CD4-positive, alpha-beta T cell treated with Interleukin-15 for 1 hour (primary cell): ENCODE data around the gene TMEM156.
"Not testable (repeated sequence)": the region's sequence is repeated elsewhere in the genome, so short reads cannot be mapped to it uniquely, and the experiment has no call there.

Experiments
- DNase-seq: peaks from one replicate; pipeline ENCODE4 v3.0.0-alpha.2; 2020

Gene TMEM156

DNA sequence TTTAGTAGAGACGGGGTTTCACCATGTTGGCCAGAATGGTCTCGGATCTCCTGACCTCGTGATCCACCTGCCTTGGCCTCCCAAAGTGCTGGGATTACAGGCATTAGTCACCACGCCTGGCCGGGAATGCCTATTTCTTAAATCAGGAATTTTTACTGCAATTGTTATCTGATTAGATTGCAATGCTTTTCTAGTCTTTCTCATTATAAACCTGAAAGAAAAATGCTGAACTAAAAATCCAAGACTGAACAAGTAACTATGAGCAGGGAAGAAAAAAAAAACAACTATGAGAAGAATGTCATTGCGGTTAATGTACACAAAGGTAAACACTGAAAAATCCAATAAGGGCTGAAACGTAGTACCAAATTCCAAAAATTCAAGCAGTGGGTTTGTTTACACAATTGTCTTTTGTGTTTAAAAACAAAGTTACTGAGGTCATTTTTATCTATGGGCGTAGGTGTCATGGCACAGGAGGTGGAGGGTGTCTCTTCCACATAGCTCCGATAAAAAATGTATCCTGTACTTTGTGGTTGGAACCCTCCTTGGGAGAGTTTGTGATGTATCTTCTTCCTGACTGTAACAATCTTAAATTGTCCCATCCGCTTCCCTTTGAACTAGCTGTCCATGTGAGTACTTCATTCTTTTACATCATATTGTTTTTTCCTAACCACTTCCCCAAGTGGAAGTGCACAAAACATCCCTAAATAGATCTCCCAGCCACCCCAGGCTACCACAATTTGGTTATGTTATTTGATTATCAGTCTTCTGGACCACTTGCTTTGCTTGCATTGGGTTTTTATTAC, 11.1 kb upstream of the TMEM156 start:
- DNase-seq, result no peak

DNA sequence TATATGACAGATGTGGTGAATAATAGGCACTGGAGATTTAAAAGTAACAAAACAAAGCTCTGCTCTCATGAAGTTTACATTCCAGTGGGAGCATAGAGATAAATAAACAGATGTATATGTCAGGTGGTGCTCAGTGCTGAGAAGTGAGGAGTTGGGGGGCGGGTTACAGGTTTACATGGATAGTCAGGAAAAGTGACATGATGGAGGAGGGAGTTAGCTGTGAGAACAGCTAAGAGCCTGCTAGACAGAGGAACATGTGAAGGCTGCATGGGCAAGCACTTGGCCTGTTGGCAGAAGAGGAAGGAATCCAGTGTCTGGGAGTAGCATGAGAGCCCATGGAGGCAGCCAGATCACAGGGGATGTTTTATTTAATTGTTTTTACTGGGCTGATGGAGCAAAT, 10.2 kb upstream of the TMEM156 start:
- DNase-seq, result no peak

DNA sequence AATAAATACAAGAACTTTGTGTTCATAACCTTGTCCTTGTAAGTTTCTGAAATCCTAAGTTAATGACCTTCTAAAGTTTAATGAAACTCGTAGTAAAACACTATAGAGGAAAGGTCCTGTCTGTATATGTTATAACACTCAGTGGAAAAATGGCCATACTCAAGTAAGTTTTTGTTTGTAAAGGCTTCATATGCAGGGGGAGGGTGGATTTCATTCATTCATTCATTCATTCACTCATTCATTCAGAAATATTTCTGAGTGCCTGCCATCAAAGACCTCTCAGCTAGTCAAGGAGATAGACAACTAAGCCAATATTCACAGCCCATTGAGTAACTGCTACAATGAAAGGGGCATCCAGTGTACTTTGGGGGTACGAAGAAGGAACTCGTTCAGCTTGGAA, 6.9 kb upstream of the TMEM156 start:
- DNase-seq, result no peak

DNA sequence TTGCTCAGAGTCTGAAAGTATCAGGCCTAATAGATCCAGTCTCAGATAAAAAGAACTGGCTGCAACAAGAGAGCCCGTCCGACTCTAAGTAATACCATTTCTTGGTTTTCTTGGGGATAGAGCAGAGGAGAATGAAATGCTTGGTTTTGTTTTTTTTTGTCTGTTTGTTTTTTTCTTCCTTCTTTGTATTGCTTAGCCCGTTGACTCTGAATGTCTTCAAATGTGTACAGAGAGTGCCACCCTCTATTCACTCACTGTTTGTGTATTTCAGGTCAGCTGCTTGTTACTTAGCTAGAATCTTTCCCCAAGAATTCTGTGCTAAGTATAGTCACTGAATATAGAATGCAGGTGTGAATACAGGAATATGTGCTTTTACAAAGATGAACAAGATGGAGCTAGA, 5.7 kb upstream of the TMEM156 start:
- no peak for DNase-seq

DNA sequence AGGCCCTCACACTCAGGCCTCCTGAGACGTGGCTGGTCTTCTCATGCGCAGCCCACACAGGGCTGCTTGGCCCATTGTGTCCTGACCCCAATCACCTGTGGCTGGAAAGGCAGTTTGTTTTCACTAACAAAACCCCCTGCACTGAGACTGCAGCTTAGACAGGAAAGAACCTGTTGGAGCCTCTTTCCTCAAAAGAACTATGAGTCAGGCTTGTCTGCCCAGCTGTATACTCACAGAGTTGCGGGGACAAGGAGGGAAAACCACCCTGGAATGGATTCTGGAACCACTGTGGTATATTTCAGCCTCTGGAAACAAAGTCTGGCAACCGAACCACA, 5.2 kb upstream of the TMEM156 start:
- no peak for DNase-seq

DNA sequence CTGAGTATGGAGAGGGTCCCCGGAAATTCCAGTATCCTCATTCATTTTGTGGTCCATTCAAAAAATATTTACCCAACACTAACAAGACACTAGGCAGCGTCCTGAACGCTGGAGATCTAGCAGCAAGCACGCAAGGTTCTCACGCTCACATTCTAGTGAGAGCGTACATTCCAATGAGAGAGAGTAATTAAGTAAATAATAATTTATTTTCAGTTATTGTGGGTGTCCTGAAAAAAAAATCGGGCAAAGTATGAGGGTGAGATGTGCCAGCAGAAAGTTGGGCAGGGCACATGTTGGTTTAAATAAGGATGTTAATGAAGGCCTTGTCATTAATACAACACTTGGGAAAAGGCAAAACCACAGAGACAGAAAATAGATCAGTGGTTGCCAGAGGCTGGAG, 4.0 kb upstream of the TMEM156 start:
- DNase-seq, result no peak

DNA sequence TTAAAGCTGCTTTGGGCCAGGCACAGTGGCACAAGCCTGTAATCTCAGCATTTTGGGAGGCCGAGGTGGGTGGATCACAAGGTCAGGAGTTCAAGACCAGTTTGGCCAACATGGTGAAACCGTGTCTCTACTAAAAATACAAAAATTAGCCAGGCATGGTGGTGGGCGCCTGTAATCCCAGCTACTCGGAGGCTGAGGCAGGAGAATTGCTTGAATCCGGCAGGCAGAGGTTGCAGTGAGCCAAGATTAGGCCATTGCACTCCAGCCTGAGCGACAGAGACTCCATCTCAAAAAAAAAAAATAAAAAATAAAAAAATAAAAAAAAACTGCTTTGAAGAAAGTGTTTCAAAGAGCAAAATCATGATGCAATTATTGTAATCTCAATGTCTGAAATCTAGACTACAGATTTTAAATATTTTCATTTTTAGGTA, 604 bp downstream of the TMEM156 start:
- not testable (repeated sequence) for DNase-seq

DNA sequence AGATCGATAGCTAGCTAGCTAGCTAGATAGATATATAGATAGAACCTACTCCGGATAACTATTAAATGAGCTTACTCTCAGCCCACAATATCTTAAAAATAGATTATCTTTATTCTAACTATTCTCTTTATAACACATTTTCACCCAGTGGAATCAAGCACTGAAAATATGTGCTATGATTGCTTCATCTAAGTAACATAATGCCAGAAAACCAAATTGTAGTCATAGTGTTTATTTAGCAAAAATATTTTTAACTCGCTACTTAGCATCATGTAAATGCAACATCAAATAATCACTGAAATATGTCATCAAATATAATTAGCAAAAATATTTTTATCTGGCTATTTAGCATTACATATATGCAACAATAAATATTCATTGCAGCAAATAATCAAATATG, 1.5 kb downstream of the TMEM156 start:
- DNase-seq, result no peak

DNA sequence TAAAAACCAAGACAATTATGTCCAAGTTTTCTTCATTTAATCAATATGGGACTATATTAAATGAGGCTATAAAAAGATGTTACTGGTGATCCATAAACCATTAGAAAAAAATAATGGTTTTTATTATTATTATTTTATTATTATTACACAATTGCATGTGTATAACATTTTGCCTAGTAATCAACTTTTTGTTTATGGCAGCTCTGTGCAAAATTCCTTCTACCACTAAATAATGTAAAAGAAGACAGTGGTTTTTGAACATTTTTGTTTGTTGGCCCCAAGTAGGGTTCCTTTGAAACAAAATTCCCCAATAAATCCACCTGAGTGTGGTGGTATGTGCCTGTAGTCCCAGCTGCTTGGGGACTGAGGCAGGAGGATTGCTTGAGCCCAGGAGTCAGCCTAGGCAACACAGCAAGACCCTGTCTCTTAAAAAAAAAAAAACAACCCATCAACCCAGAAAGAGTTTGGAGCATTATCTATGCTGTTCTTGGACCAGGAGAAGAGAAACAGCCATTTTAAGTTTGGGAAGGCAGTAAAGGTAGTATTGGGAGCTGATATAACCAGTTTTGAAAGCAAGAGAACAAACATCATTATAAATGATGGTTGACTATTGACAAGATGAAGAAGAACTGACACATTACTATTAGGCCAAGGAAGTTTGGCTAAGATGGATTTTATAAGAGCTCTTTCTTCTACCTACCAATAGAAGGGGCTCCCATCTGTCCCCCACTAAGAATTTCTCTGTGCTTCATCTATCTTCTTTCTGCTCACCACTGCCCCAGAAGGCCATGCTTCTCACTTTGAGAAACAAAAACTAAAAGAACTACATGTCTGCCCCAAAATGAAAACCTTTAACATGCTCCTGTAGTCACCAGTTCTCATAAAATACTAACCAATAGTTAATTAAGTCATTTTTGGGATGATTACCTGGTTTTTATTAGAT, 2.2 kb downstream of the TMEM156 start:
- no peak for DNase-seq

DNA sequence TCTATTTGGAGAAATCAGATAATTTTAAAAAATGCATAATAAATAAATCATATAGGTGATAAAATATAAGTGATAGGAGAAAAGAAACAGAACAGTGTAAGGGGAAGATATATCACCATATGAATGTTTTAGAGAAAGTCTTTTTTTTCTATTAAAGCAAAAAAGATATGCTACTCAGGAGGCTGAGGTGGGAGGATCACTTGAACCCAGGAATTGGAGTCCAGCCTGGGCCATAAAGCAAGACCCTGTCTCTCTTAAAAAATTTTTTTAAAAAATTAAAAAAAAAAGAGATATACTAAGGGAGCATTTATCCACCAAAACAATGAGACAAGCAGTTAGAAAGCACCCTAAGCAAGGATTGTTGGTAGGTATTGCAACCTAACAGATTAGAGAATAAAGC, 6.1 kb downstream of the TMEM156 start:
- DNase-seq, result no peak

DNA sequence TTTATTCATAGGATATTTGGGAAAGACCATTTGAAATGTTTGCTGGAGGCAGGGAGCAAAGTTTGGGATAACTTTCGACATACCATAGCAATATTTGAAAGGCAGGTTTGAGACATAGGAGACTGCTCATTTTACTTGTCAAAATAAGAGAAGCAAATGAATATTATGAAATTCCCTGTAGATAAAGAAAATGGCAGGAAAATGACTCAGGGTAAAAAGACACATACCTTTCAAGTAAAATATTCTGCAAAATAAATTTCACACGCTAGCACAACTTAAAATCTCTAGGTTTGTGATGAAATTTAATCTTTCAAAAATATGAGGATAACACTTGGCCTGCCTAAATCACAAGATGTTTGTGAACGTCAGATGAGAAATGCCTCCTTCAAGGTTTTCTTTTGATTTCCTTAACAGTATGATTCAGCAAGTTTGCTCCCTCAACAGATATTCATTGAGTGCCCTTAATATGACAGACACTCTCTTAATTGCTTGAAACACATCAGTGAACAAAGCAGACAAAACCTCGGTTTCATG, 6.6 kb downstream of the TMEM156 start:
- no peak for DNase-seq

DNA sequence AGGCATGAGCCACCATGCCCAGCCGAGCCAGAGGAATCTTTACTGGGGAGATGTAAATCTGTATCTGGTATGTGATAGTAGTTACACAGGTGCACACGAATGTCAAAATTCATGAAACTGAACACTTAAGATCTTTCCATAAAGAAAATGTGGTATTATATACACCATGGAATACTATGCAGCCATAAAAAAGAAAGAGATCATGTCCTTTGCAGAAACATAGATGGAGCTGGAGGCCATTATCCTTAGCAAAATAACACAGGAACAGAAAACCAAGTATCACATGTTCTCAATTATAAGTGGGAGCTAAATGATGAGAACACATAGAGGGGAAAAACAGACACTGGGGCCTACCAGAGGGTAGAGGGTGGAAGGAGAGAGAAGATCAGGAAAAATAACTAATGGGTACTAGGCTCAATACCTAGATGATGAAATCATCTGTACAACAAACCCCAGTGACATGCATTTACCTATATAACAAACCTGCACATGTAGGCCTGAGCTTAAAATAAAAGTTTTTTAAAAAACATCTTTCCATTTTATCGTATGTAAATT, 7.8 kb downstream of the TMEM156 start:
- DNase-seq, result no peak

DNA sequence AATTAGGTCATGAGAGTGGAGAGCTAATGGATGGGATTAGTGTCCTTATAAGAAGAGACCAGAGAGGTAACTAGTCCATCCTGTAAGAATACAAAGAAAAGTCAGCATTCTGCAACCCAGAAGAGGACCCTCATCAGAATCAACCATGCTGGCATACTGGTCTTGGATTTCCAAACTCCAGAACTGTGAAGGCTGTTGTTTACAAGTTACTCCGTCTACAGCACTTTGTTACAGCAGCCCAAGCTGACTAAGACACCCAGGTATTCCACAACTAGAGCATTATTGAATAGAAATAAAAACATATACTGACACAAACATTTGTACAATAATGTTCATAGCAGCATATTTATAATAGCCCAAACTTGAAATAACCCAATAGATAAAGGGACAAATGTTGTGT, 9.2 kb downstream of the TMEM156 start:
- DNase-seq, result no peak

DNA sequence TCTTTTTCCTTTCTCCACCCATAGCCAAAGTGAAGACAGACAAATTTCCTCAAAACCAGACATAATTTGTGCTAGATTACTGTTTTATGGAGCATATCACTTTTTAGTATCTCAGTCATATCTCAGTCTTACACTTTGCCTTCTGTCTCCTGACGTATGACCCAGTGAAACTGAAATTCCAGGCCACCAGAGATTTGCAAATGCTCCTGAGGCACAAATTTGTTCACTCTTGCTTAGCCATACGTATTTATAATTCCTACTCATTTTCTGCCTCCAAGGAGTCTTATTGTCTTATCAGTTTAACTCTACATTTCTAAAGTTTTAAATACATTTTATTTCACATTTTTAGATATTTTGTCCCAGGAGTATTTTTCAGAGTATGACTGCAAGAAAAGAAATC, 10.0 kb downstream of the TMEM156 start:
- DNase-seq, result no peak

DNA sequence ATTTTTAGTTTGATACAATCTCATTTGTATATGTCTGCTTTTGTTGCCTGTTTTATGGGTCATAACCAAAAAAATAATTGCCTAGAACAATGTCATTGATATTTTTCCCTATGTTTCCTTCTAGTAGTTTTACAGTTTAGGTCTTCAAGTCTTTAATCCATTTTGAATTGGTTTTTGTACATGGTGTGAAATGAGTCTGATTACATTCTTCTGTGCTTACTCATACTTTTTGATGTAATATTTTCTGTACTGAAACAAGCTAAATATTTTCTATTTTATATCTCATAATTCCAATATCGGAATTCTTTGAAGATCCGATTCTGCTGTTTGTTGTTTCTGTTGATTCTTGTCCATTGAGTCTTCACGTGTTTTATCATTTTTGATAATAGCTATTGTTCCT, 10.6 kb downstream of the TMEM156 start:
- DNase-seq, result no peak

DNA sequence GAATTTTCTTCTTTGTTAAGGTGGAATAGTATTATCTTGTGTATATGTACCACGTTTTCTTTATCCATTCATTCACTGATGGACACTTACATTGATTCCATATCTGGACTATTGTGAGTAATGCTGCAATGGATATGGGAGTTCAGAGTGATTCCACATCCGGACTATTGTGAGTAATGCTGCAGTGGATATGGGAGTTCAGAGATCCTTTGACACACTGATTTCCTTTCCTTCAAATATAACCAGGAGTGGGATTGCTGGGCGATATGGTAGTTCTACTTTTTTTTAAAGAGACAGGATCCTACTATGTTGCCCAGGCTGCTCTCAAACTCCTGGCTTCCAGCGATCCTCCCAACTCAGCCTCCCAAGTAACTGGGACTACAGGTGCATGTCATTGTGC, 12.1 kb downstream of the TMEM156 start:
- DNase-seq, result no peak

DNA sequence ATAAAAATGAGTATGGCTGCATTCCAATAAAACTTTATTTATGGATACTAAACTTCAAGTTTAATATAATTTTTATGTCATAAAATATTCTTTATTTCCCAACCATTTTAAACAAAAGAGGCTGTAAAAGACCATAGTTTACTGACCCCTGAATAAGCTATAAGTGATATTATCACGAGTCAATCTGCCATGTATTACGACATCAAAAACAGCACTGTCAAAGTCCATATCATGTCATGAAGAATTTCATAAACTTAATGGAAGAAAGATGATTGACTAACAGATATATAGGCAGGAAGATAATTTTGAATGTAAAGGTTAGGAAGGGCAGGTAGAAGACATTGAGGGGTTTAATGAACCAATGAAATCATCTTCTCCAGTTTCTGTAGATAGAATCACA, 18.2 kb downstream of the TMEM156 start:
- no peak for DNase-seq

DNA sequence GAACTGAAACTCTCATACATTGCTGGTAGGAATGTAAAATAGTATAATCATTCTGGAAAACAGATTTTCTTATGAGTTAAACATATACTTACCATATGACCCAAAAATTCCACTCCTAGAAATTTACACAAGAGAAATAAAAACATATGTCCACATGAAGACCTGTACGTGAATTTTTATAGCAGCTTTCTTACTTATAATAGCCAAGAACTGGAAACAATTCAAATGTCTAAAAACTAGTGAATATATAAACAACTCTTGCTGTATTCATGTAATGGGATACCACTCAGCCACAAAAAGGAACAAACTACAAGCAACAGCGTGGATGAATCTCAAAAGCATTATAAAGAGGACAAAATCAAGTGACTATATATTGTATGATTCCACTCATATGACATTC, 27.5 kb downstream of the TMEM156 start:
- no peak for DNase-seq

DNA sequence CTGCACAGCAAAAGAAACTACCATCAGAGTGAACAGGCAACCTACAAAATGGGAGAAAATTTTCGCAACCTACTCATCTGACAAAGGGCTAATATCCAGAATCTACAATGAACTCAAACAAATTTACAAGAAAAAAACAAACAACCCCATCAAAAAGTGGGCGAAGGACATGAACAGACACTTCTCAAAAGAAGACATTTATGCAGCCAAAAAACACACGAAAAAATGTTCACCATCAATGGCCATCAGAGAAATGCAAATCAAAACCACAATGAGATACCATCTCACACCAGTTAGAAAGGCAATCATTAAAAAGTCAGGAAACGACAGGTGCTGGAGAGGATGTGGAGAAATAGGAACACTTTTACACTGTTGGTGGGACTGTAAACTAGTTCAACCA, 30.2 kb downstream of the TMEM156 start:
- not testable (repeated sequence) for DNase-seq

DNA sequence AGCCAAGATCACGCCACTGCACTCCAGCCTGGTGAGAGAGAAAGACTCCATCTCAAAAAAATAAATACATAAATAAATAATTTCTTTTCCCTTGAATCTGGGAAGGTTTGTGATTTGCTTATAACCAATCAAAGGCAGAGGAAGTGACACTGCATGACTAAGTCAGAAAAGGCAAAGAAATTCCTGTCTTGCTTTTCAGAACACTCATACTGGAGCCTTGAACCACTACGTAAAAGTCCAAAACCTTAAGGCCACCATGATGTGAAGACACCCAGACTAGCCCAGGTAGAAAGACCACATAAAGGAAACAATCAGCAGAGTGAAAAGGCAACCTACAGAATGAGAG, 36.6 kb downstream of the TMEM156 start:
- no peak for DNase-seq

DNA sequence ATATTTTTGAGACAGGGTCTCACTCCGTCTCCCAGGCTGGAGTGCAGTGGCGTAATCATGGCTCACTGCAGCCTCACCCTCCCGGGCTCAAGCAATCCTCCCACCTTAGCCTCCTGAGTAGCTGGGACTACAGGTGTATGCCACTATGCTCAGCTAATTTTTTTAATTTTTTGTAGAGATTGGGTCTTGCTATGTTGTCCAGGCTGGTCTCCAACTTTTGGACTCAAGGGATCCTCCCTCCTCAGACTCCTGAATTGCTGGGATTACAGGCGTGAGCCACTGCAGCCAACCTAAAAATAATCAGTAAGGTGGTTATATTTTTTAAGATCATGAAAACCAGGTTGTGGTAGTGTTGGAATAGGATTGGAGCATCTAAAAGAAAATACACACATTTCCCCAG, 38.1 kb downstream of the TMEM156 start:
- DNase-seq, result no peak

DNA sequence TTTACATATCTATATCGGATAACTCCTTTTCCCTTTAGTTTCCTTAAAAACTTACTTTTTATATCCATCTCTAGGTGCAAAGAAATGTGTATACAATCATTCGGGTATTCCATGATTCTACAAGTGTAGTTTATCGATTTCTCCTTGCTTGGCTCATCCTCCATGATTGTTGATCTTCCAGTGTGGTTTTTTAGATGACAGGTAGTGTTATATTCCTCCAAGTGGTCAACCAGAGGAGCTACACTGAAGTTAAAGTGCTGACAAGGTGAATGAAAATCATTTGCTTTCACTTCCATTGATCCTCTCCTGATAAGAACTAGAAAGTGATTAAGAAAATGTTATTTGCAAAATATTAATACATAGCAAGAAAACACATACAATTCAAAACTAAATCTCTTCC, 38.5 kb downstream of the TMEM156 start:
- DNase-seq, result no peak

DNA sequence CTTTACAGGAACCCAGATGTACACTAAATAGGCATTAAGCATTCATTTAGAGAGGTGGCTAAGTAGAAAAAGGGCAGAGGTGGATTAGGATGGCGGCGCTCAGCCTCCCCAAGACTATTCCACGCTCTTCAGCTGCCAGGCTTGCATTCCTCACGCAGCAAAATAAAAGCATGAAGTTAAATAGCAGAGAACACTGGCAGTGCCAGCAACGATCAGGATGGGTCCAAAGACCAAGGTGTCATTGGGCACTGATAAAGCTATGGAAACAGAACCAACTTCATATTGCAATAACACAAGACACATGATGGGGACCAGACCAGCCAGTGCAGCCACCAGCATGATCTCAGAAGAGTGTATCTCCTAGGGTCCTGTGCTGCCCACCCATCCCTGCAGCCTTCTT, 42.0 kb downstream of the TMEM156 start:
- no peak for DNase-seq

DNA sequence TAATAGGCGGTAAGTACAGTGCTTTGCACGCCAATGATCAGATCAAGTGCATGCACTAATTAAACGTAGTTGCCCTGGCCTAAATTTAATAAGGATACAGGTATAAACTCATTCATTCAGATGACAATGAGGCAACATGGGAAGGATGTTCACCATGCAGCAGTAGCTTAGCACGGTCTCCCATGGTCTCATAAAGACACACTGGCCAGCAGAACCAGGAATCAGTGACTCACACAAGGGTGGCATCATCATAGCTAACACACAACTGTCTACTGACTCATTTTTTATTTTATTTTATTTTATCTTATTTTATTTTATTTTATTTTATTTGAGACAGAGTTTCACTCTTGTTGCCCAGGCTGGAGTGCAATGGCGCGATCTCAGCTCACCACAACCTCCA, 42.7 kb downstream of the TMEM156 start:
- no peak for DNase-seq
